Measurements from ENCODE around the gene PAK6.

Gene PAK6

DNA sequence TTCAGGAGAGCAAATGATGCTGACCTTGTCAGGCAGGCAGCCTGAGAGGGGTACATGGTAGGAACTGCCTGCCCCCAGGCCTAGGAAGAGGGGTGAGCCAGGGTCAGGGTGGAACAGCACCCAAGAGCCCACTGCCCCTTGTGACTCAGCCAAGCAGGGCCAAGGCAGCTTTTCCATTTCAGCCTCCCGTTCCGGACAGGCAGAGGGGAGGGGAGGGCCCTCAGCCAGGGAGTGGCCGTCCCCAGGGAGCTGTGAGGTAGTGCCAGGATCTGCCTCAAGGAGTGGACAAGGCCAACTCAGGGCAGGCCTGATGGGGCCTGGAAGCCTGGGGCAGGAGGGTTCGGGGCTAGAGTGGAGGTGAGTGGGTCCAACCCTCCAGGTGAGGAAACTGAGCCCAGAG lies 49.1 kb downstream of the PAK6 start:
- DNase-seq (ENCODE audit: low read depth in 1 of 2, low spot score in 1 of 2): no peak
- TF ChIP-seq REST (IDR thresholded peaks at IDR 0.05; ENCODE audit: insufficient replicate concordance, low read depth): no peak
- TF ChIP-seq SPI1 (IDR thresholded peaks at IDR 0.05; ENCODE audit: borderline replicate concordance, low read depth): no peak
- TF ChIP-seq GABPA (IDR thresholded peaks at IDR 0.05; ENCODE audit: low read depth): no peak
- TF ChIP-seq POLR2AphosphoS5 (IDR thresholded peaks at IDR 0.05; ENCODE audit: low read depth): no peak
- TF ChIP-seq, protein P1, sequence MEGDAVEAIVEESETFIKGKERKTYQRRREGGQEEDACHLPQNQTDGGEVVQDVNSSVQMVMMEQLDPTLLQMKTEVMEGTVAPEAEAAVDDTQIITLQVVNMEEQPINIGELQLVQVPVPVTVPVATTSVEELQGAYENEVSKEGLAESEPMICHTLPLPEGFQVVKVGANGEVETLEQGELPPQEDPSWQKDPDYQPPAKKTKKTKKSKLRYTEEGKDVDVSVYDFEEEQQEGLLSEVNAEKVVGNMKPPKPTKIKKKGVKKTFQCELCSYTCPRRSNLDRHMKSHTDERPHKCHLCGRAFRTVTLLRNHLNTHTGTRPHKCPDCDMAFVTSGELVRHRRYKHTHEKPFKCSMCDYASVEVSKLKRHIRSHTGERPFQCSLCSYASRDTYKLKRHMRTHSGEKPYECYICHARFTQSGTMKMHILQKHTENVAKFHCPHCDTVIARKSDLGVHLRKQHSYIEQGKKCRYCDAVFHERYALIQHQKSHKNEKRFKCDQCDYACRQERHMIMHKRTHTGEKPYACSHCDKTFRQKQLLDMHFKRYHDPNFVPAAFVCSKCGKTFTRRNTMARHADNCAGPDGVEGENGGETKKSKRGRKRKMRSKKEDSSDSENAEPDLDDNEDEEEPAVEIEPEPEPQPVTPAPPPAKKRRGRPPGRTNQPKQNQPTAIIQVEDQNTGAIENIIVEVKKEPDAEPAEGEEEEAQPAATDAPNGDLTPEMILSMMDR (IDR thresholded peaks at IDR 0.05; ENCODE audit: insufficient read depth, low read length): no peak
- no peak overlapping the region for H3K27ac ChIP-seq (replicated peaks)
- H3K27me3 ChIP-seq (ENCODE audit: insufficient read depth, poor library complexity, severe bottlenecking): no peaks in the 10 kb centered on the region
- no peak overlapping the region for H3K4me3 ChIP-seq (replicated peaks; ENCODE audit: insufficient read depth, low read length)

DNA sequence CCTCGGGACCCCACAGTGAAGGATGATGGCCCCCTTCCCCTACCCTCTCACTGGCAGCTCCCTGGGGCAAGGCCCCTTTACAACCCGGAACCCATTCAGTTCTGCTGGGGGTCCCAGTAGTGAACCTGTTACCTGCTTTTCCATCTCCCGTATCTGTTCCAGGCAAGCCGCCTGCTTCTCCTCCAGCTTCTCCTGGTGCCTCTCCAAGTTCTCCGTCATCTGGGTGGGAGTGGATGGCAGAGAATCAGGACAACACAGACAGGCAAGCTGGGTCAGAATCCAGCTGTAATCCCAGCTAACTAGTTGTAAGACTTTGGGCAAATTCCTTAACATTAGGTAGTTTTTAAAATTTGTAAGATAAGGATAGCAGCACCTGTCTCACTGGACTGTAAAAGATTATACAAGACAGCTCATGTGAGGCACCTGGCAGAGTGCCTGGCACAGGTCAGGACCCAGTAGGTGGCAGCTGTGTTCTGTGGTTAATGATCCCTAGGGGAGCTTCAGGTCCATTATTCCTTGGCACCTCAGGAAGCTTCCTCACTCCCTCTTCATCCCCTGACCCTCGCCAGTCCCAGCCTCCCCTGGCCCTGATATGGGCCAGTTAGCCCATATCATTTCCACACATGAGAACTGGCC lies 50.4 kb downstream of the PAK6 start:
- no peak for DNase-seq (ENCODE audit: low read depth in 1 of 2, low spot score in 1 of 2)
- Histone ChIP-seq H3K4me3 (replicated peaks; ENCODE audit: insufficient read depth, low read length) (no peak overlapping the region), H3K27me3 (ENCODE audit: insufficient read depth, poor library complexity, severe bottlenecking) (no peaks in the 10 kb centered on the region), H3K27ac (replicated peaks) (no peak overlapping the region)
- TF ChIP-seq GABPA (IDR thresholded peaks at IDR 0.05; ENCODE audit: low read depth): no peak
- TF ChIP-seq REST (IDR thresholded peaks at IDR 0.05; ENCODE audit: insufficient replicate concordance, low read depth): no peak
- TF ChIP-seq SPI1 (IDR thresholded peaks at IDR 0.05; ENCODE audit: borderline replicate concordance, low read depth): no peak
- TF ChIP-seq, protein P1 (IDR thresholded peaks at IDR 0.05; ENCODE audit: insufficient read depth, low read length): no peak
- TF ChIP-seq POLR2AphosphoS5 (IDR thresholded peaks at IDR 0.05; ENCODE audit: low read depth): no peak

DNA sequence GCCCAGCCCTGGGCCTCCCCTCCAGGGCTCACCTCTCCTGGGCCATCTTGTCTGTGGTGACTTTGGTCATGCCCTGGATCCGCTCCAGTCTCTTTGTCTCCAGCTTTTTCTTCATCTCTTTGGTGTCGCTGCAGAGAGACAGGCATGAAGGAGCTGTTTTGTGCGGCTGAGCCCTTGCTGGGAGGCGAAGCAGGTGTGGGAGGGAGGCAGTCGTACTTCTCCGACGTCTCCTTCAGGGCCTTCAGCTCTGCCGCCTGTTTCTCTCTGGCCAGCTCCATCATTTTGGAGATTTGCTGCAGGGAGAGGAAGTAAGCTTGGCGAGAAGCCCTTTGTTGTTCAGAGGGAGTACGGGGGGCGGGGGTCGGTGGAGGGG lies 51.7 kb downstream of the PAK6 start:
- Histone ChIP-seq H3K27me3 (ENCODE audit: insufficient read depth, poor library complexity, severe bottlenecking) (no peaks in the 10 kb centered on the region), H3K27ac (replicated peaks) (no peak overlapping the region), H3K4me3 (replicated peaks; ENCODE audit: insufficient read depth, low read length) (no peak overlapping the region)
- no peak for DNase-seq (ENCODE audit: low read depth in 1 of 2, low spot score in 1 of 2)
- TF ChIP-seq, protein P1 (IDR thresholded peaks at IDR 0.05; ENCODE audit: insufficient read depth, low read length): no peak
- TF ChIP-seq POLR2AphosphoS5 (IDR thresholded peaks at IDR 0.05; ENCODE audit: low read depth): no peak
- TF ChIP-seq SPI1 (IDR thresholded peaks at IDR 0.05; ENCODE audit: borderline replicate concordance, low read depth): no peak
- no peak for TF ChIP-seq GABPA (IDR thresholded peaks at IDR 0.05; ENCODE audit: low read depth)
- TF ChIP-seq REST (IDR thresholded peaks at IDR 0.05; ENCODE audit: insufficient replicate concordance, low read depth): no peak

Measured in HL-60 (cell line).